HG02943 (cell line): Measurements from ENCODE around the gene LYRM4.

ENCODE experiments used
- ATAC-seq: cut with Tn5 transposase; IDR thresholded peaks from one replicate; pipeline ENCODE4 v1.9.1; 2021; ENCODE audit warnings: mild to moderate bottlenecking, low read depth, moderate library complexity; ENCODE audit not compliant: unreplicated experiment

Gene LYRM4

GRCh38 chr6:5059036-5059896, 201.5 kb downstream of the LYRM4 start:
- ATAC-seq, result no peak
